Tibial nerve (tissue), 4 donors: Measurements from ENCODE around the gene FOXM1. TPM values are rescaled to one million over a fixed set of nuclear protein-coding genes. Genes with fewer than 3 reads are reported as not detected.

Experiments
- DNase-seq, 2 donors: peaks; one replicate each; pipeline ENCODE4 v3.0.0-alpha.2; 2019; ENCODE audit warnings: low spot score in 2 of 2
- H3K27ac ChIP-seq, 4 donors: fragments of 200-600 bp; sonication (generic) in 3 of 4; one replicate each; pipeline ENCODE4 v1.5.1; 2017 to 2019; ENCODE audit warnings: mild to moderate bottlenecking in 1 of 4
- H3K27me3 ChIP-seq, 2 donors: fragments of 200-600 bp; sonication (generic) in 1 of 2; one replicate each; pipeline versions ENCODE4 v1.5.1 to v1.6.0; 2017 to 2019
- H3K36me3 ChIP-seq, 3 donors: fragments of 200-600 bp; sonication (generic); one replicate each; pipeline ENCODE4 v1.5.1; 2018 to 2019
- H3K4me1 ChIP-seq, 4 donors: fragments of 200-600 bp; sonication (generic) in 3 of 4; one replicate each; pipeline ENCODE4 v1.5.1; 2017 to 2019
- H3K4me3 ChIP-seq, 4 donors: fragments of 200-600 bp; sonication (generic) in 3 of 4; one replicate each; pipeline ENCODE4 v1.5.1; 2017 to 2019; ENCODE audit warnings: mild to moderate bottlenecking in 1 of 4, moderate library complexity in 1 of 4
- H3K9me3 ChIP-seq, 4 donors: fragments of 200-600 bp; sonication (generic) in 3 of 4; one replicate each; pipeline ENCODE4 v1.5.1; 2017 to 2019
- CTCF ChIP-seq, 5 experiments: fragments of 200-600 bp in 3 of 5; fragments of 450-650 bp in 2 of 5; sonication (generic) in 3 of 5; IDR thresholded peaks; one replicate each; pipeline ENCODE4 v1.5.1; 2016 to 2019; ENCODE audit warnings: antibody characterized with exemption in 5 of 5, mild to moderate bottlenecking in 3 of 5, moderate library complexity in 2 of 5
- EP300 ChIP-seq, 2 donors: sonication (generic); formaldehyde crosslinking; IDR thresholded peaks; one replicate each; pipeline ENCODE4 v1.6.1; 2017; ENCODE audit warnings: antibody characterized with exemption in 2 of 2, mild to moderate bottlenecking in 1 of 2
- POLR2A ChIP-seq, 2 donors: fragments of 450-650 bp; IDR thresholded peaks; one replicate each; pipeline ENCODE4 v1.6.1; 2017; ENCODE audit warnings: antibody characterized with exemption in 2 of 2, mild to moderate bottlenecking in 2 of 2, moderate library complexity in 2 of 2
- WGBS, 2 donors: methylation state at CpG; one replicate each; pipeline ENCODE4 v1.1.5; 2018; 5-methylcytosine and 5-hydroxymethylcytosine counted together
- total RNA-seq, 4 donors: library from RNA; depleted of rRNA; stranded (reverse); fragments of >200 nt; gene quantifications; one replicate each; pipeline ENCODE4 v1.1.0, GENCODE V29; 2016

FOXM1 gene
- total RNA-seq, 4 donors from 2014 or later, result 0.21 to 1.2 (median 0.84) TPM

GRCh38 chr12:2842948-2843347 lies 34.0 kb downstream of the FOXM1 start:
- Histone ChIP-seq H3K4me1 (peaks cover 0 to 60% (median 4%) of the 10 kb centered on the region in 4 donors), H3K9me3 (no peaks in the 10 kb centered on the region), H3K27ac (peak overlapping the region; percentile 53 to 91 (median 76)), H3K36me3 (no peaks in the 10 kb centered on the region), H3K4me3 (no peak overlapping the region), H3K27me3 (no peaks in the 10 kb centered on the region)
- 37 to 51% methylated on average over 5 of the region's 5 CpGs for WGBS, 2 donors
- peak; percentile 45 to 58 for TF ChIP-seq EP300 (IDR thresholded peaks at IDR 0.05)
- no peak for TF ChIP-seq POLR2A (IDR thresholded peaks at IDR 0.05)
- TF ChIP-seq CTCF (IDR thresholded peaks at IDR 0.05), result no peak
- no peak for DNase-seq

GRCh38 chr12:2841056-2841650 lies 35.8 kb downstream of the FOXM1 start:
- DNase-seq, result no peak
- Histone ChIP-seq H3K36me3 (no peaks in the 10 kb centered on the region), H3K4me1 (peaks cover 0 to 54% (median 4%) of the 10 kb centered on the region in 4 donors), H3K27ac (peak overlapping the region; percentile 7 to 91 (median 58)), H3K9me3 (no peaks in the 10 kb centered on the region), H3K27me3 (no peaks in the 10 kb centered on the region), H3K4me3 (no peak overlapping the region)
- WGBS, 2 donors, result 27 to 44% methylated on average over 9 of the region's 9 CpGs
- TF ChIP-seq EP300 (IDR thresholded peaks at IDR 0.05), result no peak
- no peak for TF ChIP-seq POLR2A (IDR thresholded peaks at IDR 0.05)
- no peak for TF ChIP-seq CTCF (IDR thresholded peaks at IDR 0.05)

- 87 to 88% methylated on average over 8 of the region's 8 CpGs for WGBS, 2 donors
- no peak for TF ChIP-seq POLR2A (IDR thresholded peaks at IDR 0.05)
- TF ChIP-seq CTCF (IDR thresholded peaks at IDR 0.05), result no peak
- no peak for TF ChIP-seq EP300 (IDR thresholded peaks at IDR 0.05)
- Histone ChIP-seq H3K27me3 (no peaks in the 10 kb centered on the region), H3K9me3 (no peaks in the 10 kb centered on the region), H3K4me1 (peaks cover 0 to 51% (median 13%) of the 10 kb centered on the region in 4 donors), H3K36me3 (peaks cover 0 to 7% (median 0%) of the 10 kb centered on the region in 3 donors), H3K4me3 (no peak overlapping the region), H3K27ac (no peak overlapping the region)
- DNase-seq, result no peak
Measured at GRCh38 chr12:2836574-2836973, 40.4 kb downstream of the FOXM1 start.

- Histone ChIP-seq H3K9me3 (no peaks in the 10 kb centered on the region), H3K4me3 (no peak overlapping the region), H3K27ac (peak overlapping the region in 3 of 4 donors; percentile 69 to 87 (median 86)), H3K27me3 (no peaks in the 10 kb centered on the region), H3K36me3 (peaks cover 0 to 15% (median 0%) of the 10 kb centered on the region in 3 donors), H3K4me1 (peaks cover 0 to 48% (median 11%) of the 10 kb centered on the region in 4 donors)
- no peak for TF ChIP-seq EP300 (IDR thresholded peaks at IDR 0.05)
- no peak for TF ChIP-seq POLR2A (IDR thresholded peaks at IDR 0.05)
- TF ChIP-seq CTCF (IDR thresholded peaks at IDR 0.05), result no peak
- DNase-seq, result no peak
- 60 to 62% methylated on average over 4 of the region's 4 CpGs for WGBS, 2 donors
Measured at GRCh38 chr12:2835691-2836403, 41.1 kb downstream of the FOXM1 start.
